Fibroblast of lung (primary cell): Measurements from ENCODE around the gene ZNF219. TPM values are rescaled to one million over a fixed set of nuclear protein-coding genes. Genes with fewer than 3 reads are reported as not detected.

ENCODE experiments used
- DNase-seq, 2 donors: peaks; one replicate each; pipeline versions ENCODE4 v3.0.0 to v3.0.0-alpha.2; 2010; ENCODE audit warnings: low read depth in 2 of 2
- H2AFZ ChIP-seq: 2 replicates; pipeline ENCODE4 v1.5.1; 2012; ENCODE audit warnings: low read length, control low read depth, inconsistent platforms
- H3K27ac ChIP-seq: 2 replicates; pipeline ENCODE4 v1.5.1; 2011; ENCODE audit warnings: low read length, control low read depth; ENCODE audit not compliant: insufficient read depth
- H3K27me3 ChIP-seq: 2 replicates; pipeline ENCODE4 v1.5.1; 2011; ENCODE audit warnings: mild to moderate bottlenecking, low read length; ENCODE audit not compliant: control insufficient read depth, insufficient read depth
- H3K36me3 ChIP-seq: 2 replicates; pipeline ENCODE4 v1.5.1; 2011; ENCODE audit warnings: low read length; ENCODE audit not compliant: control insufficient read depth, insufficient read depth
- H3K4me1 ChIP-seq: 2 replicates; pipeline ENCODE4 v1.5.1; 2011; ENCODE audit warnings: low read length; ENCODE audit not compliant: control insufficient read depth, insufficient read depth; ENCODE audit errors: extremely low read depth
- H3K4me2 ChIP-seq: 2 replicates; pipeline ENCODE4 v1.5.1; 2011; ENCODE audit warnings: low read length, control low read depth; ENCODE audit not compliant: insufficient read depth; ENCODE audit errors: extremely low read depth
- H3K4me3 ChIP-seq, 4 experiments: fragments of 200-600 bp in 1 of 4; sonication (generic) in 1 of 4; replicated peaks in 1 of 4; 2 replicates each; pipeline ENCODE4 v1.5.1; 2011 to 2016; ENCODE audit warnings: low read length in 4 of 4, low read depth in 3 of 4, mild to moderate bottlenecking in 3 of 4, control low read depth in 2 of 4, inconsistent platforms in 1 of 4, mixed read lengths in 1 of 4; ENCODE audit not compliant: insufficient read depth in 1 of 4; ENCODE audit errors: control extremely low read depth in 1 of 4
- H3K79me2 ChIP-seq: 2 replicates; pipeline ENCODE4 v1.5.1; 2012; ENCODE audit warnings: mild to moderate bottlenecking, low read length, inconsistent platforms; ENCODE audit not compliant: control insufficient read depth, insufficient read depth
- H3K9ac ChIP-seq: 2 replicates; pipeline ENCODE4 v1.5.1; 2011; ENCODE audit warnings: mild to moderate bottlenecking, low read length, control low read depth; ENCODE audit not compliant: insufficient read depth
- H3K9me3 ChIP-seq: 2 replicates; pipeline ENCODE4 v1.5.1; 2012; ENCODE audit warnings: low read depth, low read length; ENCODE audit not compliant: control insufficient read depth, insufficient read depth
- H4K20me1 ChIP-seq: 2 replicates; pipeline ENCODE4 v1.5.1; 2011; ENCODE audit warnings: low read length; ENCODE audit not compliant: control insufficient read depth, insufficient read depth; ENCODE audit errors: extremely low read depth
- CTCF ChIP-seq, 2 donors: IDR thresholded peaks in 1 of 2; conservative IDR thresholded peaks in 1 of 2; 1 replicate in 1 of 2; 2 replicates in 1 of 2; pipeline ENCODE4 v1.5.1; 2011 to 2012; ENCODE audit warnings: low read length in 2 of 2, control low read depth in 1 of 2, inconsistent platforms in 1 of 2, low read depth in 1 of 2, mild to moderate bottlenecking in 1 of 2
- EZH2 ChIP-seq: IDR thresholded peaks from 2 replicates; pipeline ENCODE4 v1.5.1; 2012; ENCODE audit warnings: low read length, control low read depth, mild to moderate bottlenecking; ENCODE audit errors: missing control alignments
- polyA plus RNA-seq, 2 donors: library from polyadenylated mRNA; depleted of rRNA in 1 of 2; stranded (reverse) in 1 of 2; unstranded in 1 of 2; fragments of >200 nt; gene quantifications; 2 replicates each; pipeline ENCODE4 v1.2.1, GENCODE V29; 2011 to 2012; ENCODE audit warnings: missing spikeins in 1 of 2
- total RNA-seq: library from RNA; depleted of rRNA; stranded (reverse); fragments of >200 nt; gene quantifications from 2 replicates; pipeline ENCODE4 v1.2.1, GENCODE V29; 2014

Gene ZNF219
- total and polyA plus RNA-seq, 2 donors (not counting 1 experiment from before 2014, with no cell fraction given), result 2.2 to 4.6 TPM

DNA sequence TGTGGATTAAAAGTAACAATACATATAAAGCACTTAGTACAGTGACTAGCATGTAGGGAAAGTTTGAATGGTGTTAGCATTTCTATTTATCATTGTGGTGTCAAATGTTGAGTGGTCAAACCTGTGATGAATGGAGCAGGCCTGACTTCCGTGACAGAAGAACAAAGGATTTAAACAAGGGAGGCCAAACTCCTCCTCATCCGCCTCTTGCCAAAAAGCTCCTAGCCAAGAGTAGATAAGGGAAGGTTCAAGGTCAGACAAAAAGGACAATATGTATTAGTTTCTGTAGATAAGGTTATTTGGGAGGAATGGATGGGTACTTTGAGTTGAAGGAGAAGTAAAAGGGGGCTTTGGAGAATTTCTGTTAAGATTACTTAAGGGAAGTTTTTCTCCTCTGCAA lies 49.8 kb downstream of the ZNF219 start:
- Histone ChIP-seq H3K4me3 (no peak overlapping the region), H3K9me3 (no peaks in the 10 kb centered on the region), H3K4me1 (no peaks in the 10 kb centered on the region), H3K79me2 (no peaks in the 10 kb centered on the region), H4K20me1 (no peaks in the 10 kb centered on the region), H3K4me2 (no peak overlapping the region), H3K36me3 (no peaks in the 10 kb centered on the region), H3K9ac (no peak overlapping the region), H2AFZ (no peak overlapping the region), H3K27ac (no peak overlapping the region), H3K27me3 (peaks cover 8% of the 10 kb centered on the region)
- peak in 1 of 2 donors; percentile 50 for DNase-seq
- TF ChIP-seq CTCF (conservative IDR thresholded peaks at IDR 0.05 in 1 of 2, IDR thresholded peaks at IDR 0.05 in 1 of 2; ENCODE audit: low read depth in 1 of 2, low read length in 2 of 2) (no peak), EZH2 (no peak)

GRCh38 chr14:21047378-21047781 lies 51.1 kb downstream of the ZNF219 start:
- H3K79me2 ChIP-seq, result no peaks in the 10 kb centered on the region
- H3K4me2 ChIP-seq, result no peak overlapping the region
- H2AFZ ChIP-seq, result no peak overlapping the region
- no peak overlapping the region for H3K9ac ChIP-seq
- H3K9me3 ChIP-seq, result no peaks in the 10 kb centered on the region
- no peak overlapping the region for H3K4me3 ChIP-seq
- no peaks in the 10 kb centered on the region for H4K20me1 ChIP-seq
- no peaks in the 10 kb centered on the region for H3K36me3 ChIP-seq
- H3K27me3 ChIP-seq, result peaks cover 8% of the 10 kb centered on the region
- TF ChIP-seq CTCF (conservative IDR thresholded peaks at IDR 0.05 in 1 of 2, IDR thresholded peaks at IDR 0.05 in 1 of 2; ENCODE audit: low read depth in 1 of 2, low read length in 2 of 2), result no peak
- TF ChIP-seq EZH2, result no peak
- H3K4me1 ChIP-seq, result no peaks in the 10 kb centered on the region
- H3K27ac ChIP-seq, result no peak overlapping the region
- peak in 1 of 2 donors; percentile 71 for DNase-seq

GRCh38 chr14:21043974-21044618 lies 54.4 kb downstream of the ZNF219 start:
- Histone ChIP-seq H4K20me1 (no peaks in the 10 kb centered on the region), H3K4me1 (no peaks in the 10 kb centered on the region), H3K27me3 (peaks cover 8% of the 10 kb centered on the region), H3K27ac (no peak overlapping the region), H3K36me3 (no peaks in the 10 kb centered on the region), H3K4me2 (no peak overlapping the region), H3K9ac (no peak overlapping the region), H2AFZ (no peak overlapping the region), H3K9me3 (no peaks in the 10 kb centered on the region), H3K4me3 (no peak overlapping the region), H3K79me2 (no peaks in the 10 kb centered on the region)
- TF ChIP-seq EZH2 (no peak), CTCF (conservative IDR thresholded peaks at IDR 0.05 in 1 of 2, IDR thresholded peaks at IDR 0.05 in 1 of 2; ENCODE audit: low read depth in 1 of 2, low read length in 2 of 2) (no peak)
- no peak for DNase-seq
